ENCODE measurements around the gene SLC4A4.

Gene SLC4A4

DNA sequence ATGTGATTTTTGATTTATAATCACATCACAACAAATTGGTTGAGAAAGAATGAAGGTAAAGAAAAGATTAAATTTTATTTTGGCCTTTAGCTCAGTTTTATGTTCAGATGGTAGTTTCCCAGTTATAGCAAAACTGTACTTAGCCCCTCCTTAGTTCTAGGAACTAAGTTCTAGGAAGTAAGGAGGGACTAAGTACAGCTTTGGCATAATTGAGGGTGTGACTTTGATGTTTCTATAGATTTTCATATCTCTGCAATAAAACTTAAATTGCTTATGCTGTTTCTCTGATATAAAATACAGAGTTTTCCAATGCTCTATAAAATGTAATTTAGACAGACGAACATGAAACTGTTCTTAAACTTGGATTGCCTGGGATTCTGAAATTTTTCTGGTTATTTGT lies 46.6 kb upstream of the SLC4A4 start (continued):
- TF ChIP-seq, protein P1, sequence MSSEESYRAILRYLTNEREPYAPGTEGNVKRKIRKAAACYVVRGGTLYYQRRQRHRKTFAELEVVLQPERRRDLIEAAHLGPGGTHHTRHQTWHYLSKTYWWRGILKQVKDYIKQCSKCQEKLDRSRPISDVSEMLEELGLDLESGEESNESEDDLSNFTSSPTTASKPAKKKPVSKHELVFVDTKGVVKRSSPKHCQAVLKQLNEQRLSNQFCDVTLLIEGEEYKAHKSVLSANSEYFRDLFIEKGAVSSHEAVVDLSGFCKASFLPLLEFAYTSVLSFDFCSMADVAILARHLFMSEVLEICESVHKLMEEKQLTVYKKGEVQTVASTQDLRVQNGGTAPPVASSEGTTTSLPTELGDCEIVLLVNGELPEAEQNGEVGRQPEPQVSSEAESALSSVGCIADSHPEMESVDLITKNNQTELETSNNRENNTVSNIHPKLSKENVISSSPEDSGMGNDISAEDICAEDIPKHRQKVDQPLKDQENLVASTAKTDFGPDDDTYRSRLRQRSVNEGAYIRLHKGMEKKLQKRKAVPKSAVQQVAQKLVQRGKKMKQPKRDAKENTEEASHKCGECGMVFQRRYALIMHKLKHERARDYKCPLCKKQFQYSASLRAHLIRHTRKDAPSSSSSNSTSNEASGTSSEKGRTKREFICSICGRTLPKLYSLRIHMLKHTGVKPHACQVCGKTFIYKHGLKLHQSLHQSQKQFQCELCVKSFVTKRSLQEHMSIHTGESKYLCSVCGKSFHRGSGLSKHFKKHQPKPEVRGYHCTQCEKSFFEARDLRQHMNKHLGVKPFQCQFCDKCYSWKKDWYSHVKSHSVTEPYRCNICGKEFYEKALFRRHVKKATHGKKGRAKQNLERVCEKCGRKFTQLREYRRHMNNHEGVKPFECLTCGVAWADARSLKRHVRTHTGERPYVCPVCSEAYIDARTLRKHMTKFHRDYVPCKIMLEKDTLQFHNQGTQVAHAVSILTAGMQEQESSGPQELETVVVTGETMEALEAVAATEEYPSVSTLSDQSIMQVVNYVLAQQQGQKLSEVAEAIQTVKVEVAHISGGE (tag by site-specific recombination; conservative IDR thresholded peaks at IDR 0.05; ENCODE audit: low read depth) = no peak
- TF ChIP-seq ZNF558 (tag by site-specific recombination; IDR thresholded peaks at IDR 0.05) = no peak

DNA sequence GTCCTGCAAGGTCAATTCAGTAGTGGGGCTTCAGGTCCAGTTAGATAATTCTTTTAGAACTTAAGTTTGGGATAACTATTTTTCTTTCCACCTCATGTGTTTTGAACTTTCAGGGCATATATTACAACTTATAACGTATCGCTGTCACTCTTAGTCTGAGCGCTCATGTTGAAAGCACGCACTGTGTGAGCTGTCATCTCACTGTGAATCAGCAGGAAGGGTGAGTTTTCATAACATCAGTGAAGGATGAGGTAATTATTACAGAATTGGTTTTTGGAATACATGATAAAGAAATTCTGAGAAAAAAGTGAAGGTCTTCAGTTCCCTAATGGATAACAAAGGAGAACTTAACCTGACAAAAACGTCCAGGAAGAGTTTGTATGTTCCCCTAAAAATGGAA lies 45.1 kb upstream of the SLC4A4 start:
- no peaks in the 10 kb centered on the region for H3K9me3 ChIP-seq (ENCODE audit: control insufficient read depth, insufficient read depth, low read depth, low read length)
- H3K4me1 ChIP-seq (ENCODE audit: control insufficient read depth, insufficient read depth, low read length) = no peaks in the 10 kb centered on the region
- TF ChIP-seq ZNF677 (tag by site-specific recombination; IDR thresholded peaks at IDR 0.05) = no peak
- TF ChIP-seq ZNF221 (tag by site-specific recombination; IDR thresholded peaks at IDR 0.05; ENCODE audit: borderline replicate concordance) = no peak
- TF ChIP-seq ZNF830 (tag by site-specific recombination; IDR thresholded peaks at IDR 0.05; ENCODE audit: low read depth) = no peak
- TF ChIP-seq ZNF549 (tag by site-specific recombination; IDR thresholded peaks at IDR 0.05) = no peak
- no peak for TF ChIP-seq ZNF266 (tag by site-specific recombination; IDR thresholded peaks at IDR 0.05; ENCODE audit: low read depth)
- TF ChIP-seq KLF16 (tag by site-specific recombination; IDR thresholded peaks at IDR 0.05) = no peak
- CTCF ChIA-PET = interaction anchor here (0.6 kb wide), 1 partner anchor 420 kb away, joined by 4 read pairs; no protein-coding TSS in a partner anchor
- POLR2A ChIA-PET = no interaction called here
- no peaks in the 10 kb centered on the region for H3K36me3 ChIP-seq (ENCODE audit: control insufficient read depth in 2 of 2, insufficient read depth in 1 of 2, low read length in 2 of 2)
- no peak overlapping the region for H3K4me3 ChIP-seq (ENCODE audit: low read depth, low read length)
- H3K27ac ChIP-seq (ENCODE audit: extremely low read depth, low read depth, low read length) = no peak overlapping the region

DNA sequence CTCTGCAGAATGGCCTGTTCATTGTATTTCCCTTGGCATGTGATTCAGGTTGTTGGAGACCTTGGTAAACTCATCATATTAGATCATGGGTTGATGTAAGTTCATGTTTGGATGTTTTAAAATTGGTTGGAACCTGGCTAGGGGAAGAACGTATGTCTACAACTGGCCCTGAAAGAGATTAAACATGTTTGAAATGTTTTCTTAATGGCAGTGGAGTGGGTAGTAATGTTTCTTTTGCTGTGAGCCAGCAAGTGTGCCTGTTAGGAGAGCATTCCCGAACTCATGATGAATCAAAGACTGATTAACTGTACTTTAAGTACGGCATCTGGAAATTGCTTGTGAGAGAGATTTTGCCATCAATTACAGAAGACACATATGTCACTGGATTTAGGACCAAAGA lies 44.5 kb upstream of the SLC4A4 start:
- H3K36me3 ChIP-seq (ENCODE audit: control insufficient read depth in 2 of 2, insufficient read depth in 1 of 2, low read length in 2 of 2) = no peaks in the 10 kb centered on the region
- H3K4me3 ChIP-seq (ENCODE audit: low read depth, low read length) = no peak overlapping the region
- H3K9me3 ChIP-seq (ENCODE audit: control insufficient read depth, insufficient read depth, low read depth, low read length) = no peaks in the 10 kb centered on the region
- no peaks in the 10 kb centered on the region for H3K4me1 ChIP-seq (ENCODE audit: control insufficient read depth, insufficient read depth, low read length)
- POLR2A ChIA-PET = no interaction called here
- H3K27ac ChIP-seq (ENCODE audit: extremely low read depth, low read depth, low read length) = no peak overlapping the region
- CTCF ChIA-PET = no interaction called here
- TF ChIP-seq ZNF501 (tag by site-specific recombination; IDR thresholded peaks at IDR 0.05) (no peak), GLIS2 (tag by site-specific recombination; IDR thresholded peaks at IDR 0.05) (no peak)

DNA sequence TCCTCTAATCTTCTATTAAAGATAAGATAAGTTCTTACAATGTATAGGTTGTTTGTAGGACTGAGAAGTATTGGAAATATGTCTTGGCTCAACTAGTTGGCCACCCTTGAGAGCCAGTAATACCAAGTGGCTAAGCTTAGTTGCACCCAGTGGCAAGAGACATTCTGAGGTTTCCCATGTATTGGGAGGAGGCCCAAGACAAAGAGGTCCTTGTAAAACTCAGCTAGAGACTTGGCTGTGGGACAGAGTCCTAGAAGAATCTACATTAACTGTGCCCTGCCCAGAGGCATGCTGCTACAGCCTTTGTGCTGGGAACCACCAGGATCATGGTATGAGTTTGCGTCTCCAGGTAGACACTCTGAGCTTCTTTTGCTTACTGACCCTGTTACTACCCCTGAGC lies 41.9 kb upstream of the SLC4A4 start:
- Histone ChIP-seq H3K9me3 (ENCODE audit: control insufficient read depth, insufficient read depth, low read depth, low read length) (no peaks in the 10 kb centered on the region), H3K27ac (ENCODE audit: extremely low read depth, low read depth, low read length) (no peak overlapping the region), H3K4me1 (ENCODE audit: control insufficient read depth, insufficient read depth, low read length) (no peaks in the 10 kb centered on the region), H3K36me3 (ENCODE audit: control insufficient read depth in 2 of 2, insufficient read depth in 1 of 2, low read length in 2 of 2) (no peaks in the 10 kb centered on the region), H3K4me3 (ENCODE audit: low read depth, low read length) (no peak overlapping the region)
- ChIA-PET POLR2A (no interaction called here), CTCF (no interaction called here)
- no peak for TF ChIP-seq ZNF184 (tag by site-specific recombination; IDR thresholded peaks at IDR 0.05)
- no peak for TF ChIP-seq SP2 (tag by site-specific recombination; IDR thresholded peaks at IDR 0.05)
- TF ChIP-seq ZNF768 (tag by site-specific recombination; IDR thresholded peaks at IDR 0.05) = no peak
- no peak for TF ChIP-seq ZSCAN23 (tag by site-specific recombination; IDR thresholded peaks at IDR 0.05)
- TF ChIP-seq ZNF266 (tag by site-specific recombination; IDR thresholded peaks at IDR 0.05; ENCODE audit: low read depth) = no peak
- TF ChIP-seq ZNF416 (tag by site-specific recombination; IDR thresholded peaks at IDR 0.05) = no peak
- TF ChIP-seq, protein P2, sequence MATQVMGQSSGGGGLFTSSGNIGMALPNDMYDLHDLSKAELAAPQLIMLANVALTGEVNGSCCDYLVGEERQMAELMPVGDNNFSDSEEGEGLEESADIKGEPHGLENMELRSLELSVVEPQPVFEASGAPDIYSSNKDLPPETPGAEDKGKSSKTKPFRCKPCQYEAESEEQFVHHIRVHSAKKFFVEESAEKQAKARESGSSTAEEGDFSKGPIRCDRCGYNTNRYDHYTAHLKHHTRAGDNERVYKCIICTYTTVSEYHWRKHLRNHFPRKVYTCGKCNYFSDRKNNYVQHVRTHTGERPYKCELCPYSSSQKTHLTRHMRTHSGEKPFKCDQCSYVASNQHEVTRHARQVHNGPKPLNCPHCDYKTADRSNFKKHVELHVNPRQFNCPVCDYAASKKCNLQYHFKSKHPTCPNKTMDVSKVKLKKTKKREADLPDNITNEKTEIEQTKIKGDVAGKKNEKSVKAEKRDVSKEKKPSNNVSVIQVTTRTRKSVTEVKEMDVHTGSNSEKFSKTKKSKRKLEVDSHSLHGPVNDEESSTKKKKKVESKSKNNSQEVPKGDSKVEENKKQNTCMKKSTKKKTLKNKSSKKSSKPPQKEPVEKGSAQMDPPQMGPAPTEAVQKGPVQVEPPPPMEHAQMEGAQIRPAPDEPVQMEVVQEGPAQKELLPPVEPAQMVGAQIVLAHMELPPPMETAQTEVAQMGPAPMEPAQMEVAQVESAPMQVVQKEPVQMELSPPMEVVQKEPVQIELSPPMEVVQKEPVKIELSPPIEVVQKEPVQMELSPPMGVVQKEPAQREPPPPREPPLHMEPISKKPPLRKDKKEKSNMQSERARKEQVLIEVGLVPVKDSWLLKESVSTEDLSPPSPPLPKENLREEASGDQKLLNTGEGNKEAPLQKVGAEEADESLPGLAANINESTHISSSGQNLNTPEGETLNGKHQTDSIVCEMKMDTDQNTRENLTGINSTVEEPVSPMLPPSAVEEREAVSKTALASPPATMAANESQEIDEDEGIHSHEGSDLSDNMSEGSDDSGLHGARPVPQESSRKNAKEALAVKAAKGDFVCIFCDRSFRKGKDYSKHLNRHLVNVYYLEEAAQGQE (tag by site-specific recombination; IDR thresholded peaks at IDR 0.05) = no peak
- TF ChIP-seq, protein P3, sequence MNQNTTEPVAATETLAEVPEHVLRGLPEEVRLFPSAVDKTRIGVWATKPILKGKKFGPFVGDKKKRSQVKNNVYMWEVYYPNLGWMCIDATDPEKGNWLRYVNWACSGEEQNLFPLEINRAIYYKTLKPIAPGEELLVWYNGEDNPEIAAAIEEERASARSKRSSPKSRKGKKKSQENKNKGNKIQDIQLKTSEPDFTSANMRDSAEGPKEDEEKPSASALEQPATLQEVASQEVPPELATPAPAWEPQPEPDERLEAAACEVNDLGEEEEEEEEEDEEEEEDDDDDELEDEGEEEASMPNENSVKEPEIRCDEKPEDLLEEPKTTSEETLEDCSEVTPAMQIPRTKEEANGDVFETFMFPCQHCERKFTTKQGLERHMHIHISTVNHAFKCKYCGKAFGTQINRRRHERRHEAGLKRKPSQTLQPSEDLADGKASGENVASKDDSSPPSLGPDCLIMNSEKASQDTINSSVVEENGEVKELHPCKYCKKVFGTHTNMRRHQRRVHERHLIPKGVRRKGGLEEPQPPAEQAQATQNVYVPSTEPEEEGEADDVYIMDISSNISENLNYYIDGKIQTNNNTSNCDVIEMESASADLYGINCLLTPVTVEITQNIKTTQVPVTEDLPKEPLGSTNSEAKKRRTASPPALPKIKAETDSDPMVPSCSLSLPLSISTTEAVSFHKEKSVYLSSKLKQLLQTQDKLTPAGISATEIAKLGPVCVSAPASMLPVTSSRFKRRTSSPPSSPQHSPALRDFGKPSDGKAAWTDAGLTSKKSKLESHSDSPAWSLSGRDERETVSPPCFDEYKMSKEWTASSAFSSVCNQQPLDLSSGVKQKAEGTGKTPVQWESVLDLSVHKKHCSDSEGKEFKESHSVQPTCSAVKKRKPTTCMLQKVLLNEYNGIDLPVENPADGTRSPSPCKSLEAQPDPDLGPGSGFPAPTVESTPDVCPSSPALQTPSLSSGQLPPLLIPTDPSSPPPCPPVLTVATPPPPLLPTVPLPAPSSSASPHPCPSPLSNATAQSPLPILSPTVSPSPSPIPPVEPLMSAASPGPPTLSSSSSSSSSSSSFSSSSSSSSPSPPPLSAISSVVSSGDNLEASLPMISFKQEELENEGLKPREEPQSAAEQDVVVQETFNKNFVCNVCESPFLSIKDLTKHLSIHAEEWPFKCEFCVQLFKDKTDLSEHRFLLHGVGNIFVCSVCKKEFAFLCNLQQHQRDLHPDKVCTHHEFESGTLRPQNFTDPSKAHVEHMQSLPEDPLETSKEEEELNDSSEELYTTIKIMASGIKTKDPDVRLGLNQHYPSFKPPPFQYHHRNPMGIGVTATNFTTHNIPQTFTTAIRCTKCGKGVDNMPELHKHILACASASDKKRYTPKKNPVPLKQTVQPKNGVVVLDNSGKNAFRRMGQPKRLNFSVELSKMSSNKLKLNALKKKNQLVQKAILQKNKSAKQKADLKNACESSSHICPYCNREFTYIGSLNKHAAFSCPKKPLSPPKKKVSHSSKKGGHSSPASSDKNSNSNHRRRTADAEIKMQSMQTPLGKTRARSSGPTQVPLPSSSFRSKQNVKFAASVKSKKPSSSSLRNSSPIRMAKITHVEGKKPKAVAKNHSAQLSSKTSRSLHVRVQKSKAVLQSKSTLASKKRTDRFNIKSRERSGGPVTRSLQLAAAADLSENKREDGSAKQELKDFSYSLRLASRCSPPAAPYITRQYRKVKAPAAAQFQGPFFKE (tag by site-specific recombination; IDR thresholded peaks at IDR 0.05; ENCODE audit: borderline replicate concordance) = no peak
- TF ChIP-seq BCL11B (tag by site-specific recombination; IDR thresholded peaks at IDR 0.05; ENCODE audit: low read depth) = no peak

Measured in HEK293 (cell line).